Mucosa of descending colon (tissue), 3 donors: Measurements from ENCODE around the gene CLCA1. TPM values are rescaled to one million over a fixed set of nuclear protein-coding genes. Genes with fewer than 3 reads are reported as not detected.

Experiments
- ATAC-seq: fragments of 200-7000 bp; cut with Tn5 transposase; one replicate; pipeline ENCODE4 v1.9.1; 2020; ENCODE audit warnings: mild to moderate bottlenecking, moderate library complexity
- DNase-seq, 3 donors: peaks; one replicate each; pipeline ENCODE4 v3.0.0-alpha.2; 2020
- H3K36me3 ChIP-seq: fragments of 200-600 bp; one replicate; pipeline ENCODE4 v1.8.0; 2021; ENCODE audit warnings: low read depth, mild to moderate bottlenecking
- H3K4me1 ChIP-seq: fragments of 200-600 bp; one replicate; pipeline ENCODE4 v1.8.0; 2021; ENCODE audit warnings: low read depth, mild to moderate bottlenecking
- H3K4me3 ChIP-seq: fragments of 200-600 bp; one replicate; pipeline ENCODE4 v1.8.0; 2021; ENCODE audit warnings: mild to moderate bottlenecking
- H3K9me3 ChIP-seq: fragments of 200-600 bp; one replicate; pipeline ENCODE4 v1.8.0; 2021; ENCODE audit warnings: mild to moderate bottlenecking
- CTCF ChIP-seq: fragments of 200-600 bp; IDR thresholded peaks from one replicate; pipeline ENCODE4 v1.8.0; 2022; ENCODE audit warnings: antibody characterized with exemption, mild to moderate bottlenecking
- intact Hi-C, 2 donors: fragments of 100-400 bp; cut with DNase I in 1 of 2; cut with micrococcal nuclease in 1 of 2; formaldehyde crosslinking; loops; one replicate each; pipeline versions ENCODE4 v1.11.0 to v1.11.1; 2022; cut with DNase I, micrococcal nuclease
- total RNA-seq, 3 donors: library from RNA; stranded (reverse); fragmentation: NEBNext Ultra II Directional in 2 of 3; extraction: Animal tissue kit (Norgen Biotek cat#: 25700) in 2 of 3; gene quantifications; one replicate each; pipeline versions ENCODE4 v1.2.1 to v1.2.4, GENCODE V29; 2021 to 2023
- donor health status: DM: no; HTN: no; CAD: no; lungs with moderate emphysema.
- donor health status: DM: no; HTN: no; CAD: no.
- donor health status: DM: no; HTN: yes; CAD: no.

CLCA1 gene
- total RNA-seq, 3 donors from 2014 or later, result 438 to 1,288 (median 1,205) TPM

- H3K9me3 ChIP-seq, result no peaks in the 10 kb centered on the region
- DNase-seq, result peak in 1 of 3 donors; percentile 60
- peak; percentile 68 for ATAC-seq
- no peak for TF ChIP-seq CTCF
- no peaks in the 10 kb centered on the region for H3K36me3 ChIP-seq
- H3K4me1 ChIP-seq, result no peaks in the 10 kb centered on the region
- H3K4me3 ChIP-seq, result no peak overlapping the region
- intact Hi-C loops, result no loop called here
These were observed 46.9 kb downstream of the CLCA1 start for GRCh38 chr1:86515597-86515996.

GRCh38 chr1:86516335-86516734, 47.6 kb downstream of the CLCA1 start:
- no peaks in the 10 kb centered on the region for H3K9me3 ChIP-seq
- H3K4me1 ChIP-seq, result no peaks in the 10 kb centered on the region
- no peak for DNase-seq
- intact Hi-C loops, result no loop called here
- no peak overlapping the region for H3K4me3 ChIP-seq
- TF ChIP-seq CTCF, result no peak
- no peaks in the 10 kb centered on the region for H3K36me3 ChIP-seq
- peak; percentile 26 for ATAC-seq

- Histone ChIP-seq H3K9me3 (no peaks in the 10 kb centered on the region), H3K36me3 (no peaks in the 10 kb centered on the region), H3K4me1 (no peaks in the 10 kb centered on the region), H3K4me3 (no peak overlapping the region)
- peak; percentile 55 for ATAC-seq
- intact Hi-C loops, result no loop called here
- DNase-seq, result no peak
- TF ChIP-seq CTCF, result no peak
These were observed 48.6 kb downstream of the CLCA1 start for GRCh38 chr1:86517336-86517735.

- peak; percentile 86 for ATAC-seq
- Histone ChIP-seq H3K4me3 (no peak overlapping the region), H3K36me3 (no peaks in the 10 kb centered on the region), H3K4me1 (no peaks in the 10 kb centered on the region), H3K9me3 (no peaks in the 10 kb centered on the region)
- no peak for DNase-seq
- TF ChIP-seq CTCF, result no peak
- intact Hi-C loops, result no loop called here
These were observed 52.2 kb downstream of the CLCA1 start for GRCh38 chr1:86520789-86521521.

GRCh38 chr1:86521522-86521891, 52.8 kb downstream of the CLCA1 start:
- Histone ChIP-seq H3K4me3 (no peak overlapping the region), H3K36me3 (no peaks in the 10 kb centered on the region), H3K4me1 (no peaks in the 10 kb centered on the region), H3K9me3 (no peaks in the 10 kb centered on the region)
- DNase-seq, result no peak
- ATAC-seq, result no peak
- TF ChIP-seq CTCF, result no peak
- intact Hi-C loops, result no loop called here
